PC-3 (cell line): Measurements from ENCODE around the gene RSRC1. TPM values are rescaled to one million over a fixed set of nuclear protein-coding genes. Genes with fewer than 3 reads are reported as not detected.

Experiments
- ATAC-seq: fragments of 200-7000 bp; cut with Tn5 transposase; 2 replicates; pipeline ENCODE4 v1.9.1; 2020; ENCODE audit warnings: mild to moderate bottlenecking, moderate library complexity
- BruUV-seq: library from RNA; stranded (reverse); fragments of 400-500 nt; replicated peaks from 2 replicates; lab custom pipeline; 2021; lab: Mats Ljungman, UMichigan
- CTCF ChIA-PET: fragments of 300-600 bp; sonication (Branson Sonifier 250); formaldehyde crosslinking; loops from one replicate; lab custom pipeline; 2022; ENCODE audit warnings: antibody characterized with exemption; lab: Charles Lee
- POLR2A ChIA-PET: fragments of 300-600 bp; sonication (Branson Sonifier 250); formaldehyde crosslinking; loops from one replicate; lab custom pipeline; 2022; ENCODE audit warnings: antibody characterized with exemption; ENCODE audit not compliant: unreplicated experiment; lab: Charles Lee
- DNase-seq: peaks from one replicate; pipeline ENCODE4 v3.0.0-alpha.2; 2015
- H2AFZ ChIP-seq: fragments of 300-600 bp; sonication (generic); 2 replicates; pipeline ENCODE4 v1.6.0; 2016; ENCODE audit warnings: antibody characterized with exemption, low read length
- H3F3A ChIP-seq: fragments of 300-600 bp; sonication (generic); one replicate; pipeline ENCODE4 v1.6.0; 2017; ENCODE audit warnings: antibody characterized with exemption, low read length, control low read depth, mild to moderate bottlenecking; ENCODE audit not compliant: unreplicated experiment
- H3K27ac ChIP-seq: fragments of 300-600 bp; sonication (generic); 2 replicates; pipeline ENCODE4 v1.5.1; 2016; ENCODE audit warnings: mild to moderate bottlenecking, low read length
- H3K27me3 ChIP-seq: fragments of 300-600 bp; sonication (generic); 2 replicates; pipeline ENCODE4 v1.6.1; 2016; ENCODE audit warnings: low read length, mixed read lengths
- H3K36me3 ChIP-seq: fragments of 300-600 bp; sonication (generic); 2 replicates; pipeline ENCODE4 v1.6.1; 2016; ENCODE audit warnings: low read depth, mixed run types, low read length, mixed read lengths
- H3K4me1 ChIP-seq: fragments of 300-600 bp; sonication (generic); 2 replicates; pipeline ENCODE4 v1.5.1; 2016; ENCODE audit warnings: low read length; ENCODE audit not compliant: insufficient read depth
- H3K4me2 ChIP-seq: fragments of 300-600 bp; sonication (generic); 2 replicates; pipeline ENCODE4 v1.6.0; 2016; ENCODE audit warnings: low read length
- H3K4me3 ChIP-seq: fragments of 300-600 bp; sonication (generic); 2 replicates; pipeline ENCODE4 v1.5.1; 2016; ENCODE audit warnings: mild to moderate bottlenecking, low read length, mixed read lengths
- H3K79me2 ChIP-seq: fragments of 300-600 bp; sonication (generic); 2 replicates; pipeline ENCODE4 v1.6.1; 2017; ENCODE audit warnings: low read length, mixed read lengths
- H3K9ac ChIP-seq: fragments of 300-600 bp; sonication (generic); 2 replicates; pipeline ENCODE4 v1.6.0; 2016; ENCODE audit warnings: mild to moderate bottlenecking, low read length
- H3K9me2 ChIP-seq: fragments of 300-600 bp; sonication (generic); replicated peaks from 2 replicates; pipeline ENCODE4 v1.6.1; 2016; ENCODE audit warnings: mixed run types, low read length, mixed read lengths
- H3K9me3 ChIP-seq: fragments of 300-600 bp; sonication (generic); 2 replicates; pipeline ENCODE4 v1.6.1; 2016; ENCODE audit warnings: low read length, mixed read lengths
- H4K20me1 ChIP-seq: fragments of 300-600 bp; sonication (generic); 2 replicates; pipeline ENCODE4 v1.6.1; 2016; ENCODE audit warnings: low read length, mixed read lengths
- EZH2 ChIP-seq: fragments of 300-600 bp; sonication (generic); IDR thresholded peaks from one replicate; pipeline ENCODE4 v1.6.1; 2017; ENCODE audit warnings: antibody characterized with exemption, mild to moderate bottlenecking, low read length; ENCODE audit not compliant: unreplicated experiment
- EZH2phosphoT487 ChIP-seq: fragments of 300-600 bp; sonication (generic); IDR thresholded peaks from 2 replicates; pipeline ENCODE4 v1.6.1; 2018; ENCODE audit warnings: mild to moderate bottlenecking, antibody characterized with exemption, low read length, borderline replicate concordance
- intact Hi-C: fragments of 100-400 bp; cut with micrococcal nuclease; formaldehyde crosslinking; loops from 2 replicates; pipeline ENCODE4 v1.9.0; 2023
- total RNA-seq: library from RNA; depleted of rRNA; stranded (reverse); fragments of >200 nt; gene quantifications from 2 replicates; pipeline ENCODE4 v1.2.3, GENCODE V29; 2014
- TF ChIP-seq, protein P1 (sequence below): fragments of 300-600 bp; sonication (generic); conservative IDR thresholded peaks from 2 replicates; pipeline ENCODE4 v1.5.1; 2017; ENCODE audit warnings: antibody characterized with exemption, low read depth, mild to moderate bottlenecking, low read length

RSRC1 gene
- total RNA-seq, 1 experiment from 2014 or later, result 39.5 TPM

DNA sequence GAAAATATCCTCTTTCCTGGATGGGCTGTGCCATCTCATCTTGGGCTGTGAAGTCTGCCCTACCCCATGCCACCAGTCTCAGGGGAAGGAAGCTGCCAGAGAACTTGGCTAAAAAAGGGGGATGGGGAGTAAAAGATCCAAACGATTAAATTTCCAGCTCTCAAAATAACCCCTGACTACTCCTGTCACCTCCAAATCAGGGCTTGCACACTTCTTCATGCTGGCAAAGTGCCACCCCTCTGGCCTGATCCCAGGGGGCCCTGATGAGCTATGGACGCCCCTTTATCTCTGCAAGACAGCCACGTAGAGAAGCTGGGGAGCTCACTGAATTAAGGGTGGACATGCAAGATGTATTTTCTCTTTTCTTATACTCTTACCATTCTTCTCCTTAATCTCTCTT is 459.9 kb downstream of the RSRC1 start:
- no peak overlapping the region for H2AFZ ChIP-seq
- H3K9ac ChIP-seq, result no peak overlapping the region

DNA sequence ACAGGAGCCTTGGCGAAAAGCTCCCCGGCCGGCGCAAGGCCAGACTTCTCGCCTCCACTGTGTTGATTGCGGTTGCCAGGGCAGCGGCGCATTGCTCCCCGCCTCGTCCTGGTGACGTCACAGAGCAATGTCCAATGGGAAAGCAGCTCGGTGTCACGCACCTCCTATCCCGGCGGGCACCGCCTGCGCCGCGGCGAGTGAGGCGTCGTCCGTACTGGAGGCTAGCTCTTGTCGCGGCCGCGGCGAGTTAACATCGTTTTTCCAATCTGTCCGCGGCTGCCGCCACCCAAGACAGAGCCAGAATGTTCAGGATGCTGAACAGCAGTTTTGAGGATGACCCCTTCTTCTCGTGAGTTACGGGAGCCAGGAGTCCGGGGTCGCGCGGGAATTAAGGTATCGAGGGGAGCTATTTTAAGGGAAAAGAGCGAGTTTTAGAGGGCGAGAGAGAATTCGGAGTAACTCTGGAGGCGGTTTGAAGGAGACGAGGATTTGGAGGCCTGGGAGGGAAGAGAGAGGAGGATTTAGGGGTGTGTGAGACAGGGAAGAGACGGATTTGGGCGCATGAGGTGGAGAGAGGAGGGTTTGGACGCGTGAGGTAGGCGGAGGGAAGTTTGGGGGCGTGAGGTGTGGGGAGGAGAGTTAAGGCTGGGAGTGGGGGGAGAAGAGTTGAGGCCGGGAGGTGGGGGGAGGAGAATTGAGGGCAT is 461.3 kb downstream of the RSRC1 start, which contains the start of gene MLF1:
Gene MLF1 (plus strand): TSS at position 196 of the 704 bp plus-strand sequence. CDS start 107 bp downstream, at position 303.
- Histone ChIP-seq H3K27me3 (no peaks in the 10 kb centered on the region), H3K4me3 (peak within 1 kb of the TSS; percentile 79), H3F3A (no peaks in the 10 kb centered on the region), H3K9me3 (no peaks in the 10 kb centered on the region), H3K9me2 (no peaks in the 10 kb centered on the region), H3K4me2 (peak within 1 kb of the TSS; percentile 97), H3K79me2 (no peaks in the 10 kb centered on the region), H4K20me1 (0 out of 2 replicates have a peak, but pooled peaks cover 4% of the 10 kb centered on the region), H3K36me3 (no peaks in the 10 kb centered on the region), H2AFZ (peak within 1 kb of the TSS; percentile 98), H3K27ac (peak within 1 kb of the TSS; percentile 46), H3K9ac (peak within 1 kb of the TSS; percentile 72), H3K4me1 (peaks cover 5% of the 10 kb centered on the region; the same call in 1 of the 2 replicates)
- ATAC-seq (peak; percentile 97), DNase-seq (peak; percentile 94)
- ChIA-PET CTCF (interaction anchor here (0.5 to 1.0 kb wide), 4 partner anchors 28 to 223 kb away, joined by 3 to 9 read pairs (median 4); partner anchors contain the start of gene GFM1), POLR2A (interaction anchor here (0.5 to 0.8 kb wide), 4 partner anchors 73 to 1411 kb away, joined by 3 read pairs; partner anchors contain the start of gene GFM1)
- TF ChIP-seq EZH2, result no peak
- TF ChIP-seq EZH2phosphoT487, result no peak
- TF ChIP-seq, protein P1, sequence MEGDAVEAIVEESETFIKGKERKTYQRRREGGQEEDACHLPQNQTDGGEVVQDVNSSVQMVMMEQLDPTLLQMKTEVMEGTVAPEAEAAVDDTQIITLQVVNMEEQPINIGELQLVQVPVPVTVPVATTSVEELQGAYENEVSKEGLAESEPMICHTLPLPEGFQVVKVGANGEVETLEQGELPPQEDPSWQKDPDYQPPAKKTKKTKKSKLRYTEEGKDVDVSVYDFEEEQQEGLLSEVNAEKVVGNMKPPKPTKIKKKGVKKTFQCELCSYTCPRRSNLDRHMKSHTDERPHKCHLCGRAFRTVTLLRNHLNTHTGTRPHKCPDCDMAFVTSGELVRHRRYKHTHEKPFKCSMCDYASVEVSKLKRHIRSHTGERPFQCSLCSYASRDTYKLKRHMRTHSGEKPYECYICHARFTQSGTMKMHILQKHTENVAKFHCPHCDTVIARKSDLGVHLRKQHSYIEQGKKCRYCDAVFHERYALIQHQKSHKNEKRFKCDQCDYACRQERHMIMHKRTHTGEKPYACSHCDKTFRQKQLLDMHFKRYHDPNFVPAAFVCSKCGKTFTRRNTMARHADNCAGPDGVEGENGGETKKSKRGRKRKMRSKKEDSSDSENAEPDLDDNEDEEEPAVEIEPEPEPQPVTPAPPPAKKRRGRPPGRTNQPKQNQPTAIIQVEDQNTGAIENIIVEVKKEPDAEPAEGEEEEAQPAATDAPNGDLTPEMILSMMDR, result no peak
- no TSS peak for BruUV-seq
- intact Hi-C loops, result loop anchor here (5.0 kb wide), 1 partner anchor 71 kb away; the partner anchor contains the start of gene GFM1

More for the DNA sequence above, 459.9 kb downstream of the RSRC1 start:
- H3K9me3 ChIP-seq, result no peaks in the 10 kb centered on the region
- ATAC-seq (no peak), DNase-seq (no peak)
- H3K27me3 ChIP-seq, result no peaks in the 10 kb centered on the region
- ChIA-PET CTCF (interaction anchor here (0.6 kb wide), 1 partner anchor 125 kb away, joined by 3 read pairs; no protein-coding TSS in a partner anchor), POLR2A (no interaction called here)
- H3K27ac ChIP-seq, result no peak overlapping the region
- TF ChIP-seq, protein P1, result no peak
- TF ChIP-seq EZH2 (no peak), EZH2phosphoT487 (no peak)
- intact Hi-C loops, result loop anchor here (5.0 kb wide), 1 partner anchor 73 kb away; the partner anchor contains the start of gene GFM1
- no peak overlapping the region for H3K4me2 ChIP-seq
- 0 out of 2 replicates have a peak, but pooled peaks cover under 1% of the 10 kb centered on the region for H4K20me1 ChIP-seq
- no TSS peak for BruUV-seq
- H3K4me3 ChIP-seq, result no peak overlapping the region
- H3K9me2 ChIP-seq, result no peaks in the 10 kb centered on the region
- peaks cover 5% of the 10 kb centered on the region; the same call in 1 of the 2 replicates for H3K4me1 ChIP-seq
- no peaks in the 10 kb centered on the region for H3K36me3 ChIP-seq
- no peaks in the 10 kb centered on the region for H3K79me2 ChIP-seq
- no peaks in the 10 kb centered on the region for H3F3A ChIP-seq
